Loucy (cell line): ENCODE results near the gene DISC1.
"Not testable (repeated sequence)": the region's sequence is repeated elsewhere in the genome, so short reads cannot be mapped to it uniquely, and the experiment has no call there.

Experiments
- H2AFZ ChIP-seq: fragments of 200-600 bp; sonication (generic); 2 replicates; pipeline ENCODE4 v1.6.0; 2016; ENCODE audit warnings: antibody characterized with exemption, mild to moderate bottlenecking, low read length, moderate library complexity
- H3F3A ChIP-seq: fragments of 200-600 bp; 2 replicates; pipeline ENCODE4 v1.6.0; 2016; ENCODE audit warnings: antibody characterized with exemption, low read depth, mild to moderate bottlenecking
- H3K27me3 ChIP-seq: fragments of 200-600 bp; sonication (generic); 2 replicates; pipeline ENCODE4 v1.6.1; 2014; ENCODE audit warnings: low read length, mild to moderate bottlenecking; ENCODE audit not compliant: insufficient read depth, poor library complexity, severe bottlenecking
- H3K36me3 ChIP-seq: fragments of 200-600 bp; sonication (generic); 2 replicates; pipeline ENCODE4 v1.6.1; 2016; ENCODE audit warnings: low read length; ENCODE audit not compliant: insufficient read depth
- H3K4me1 ChIP-seq: fragments of 200-600 bp; sonication (generic); 2 replicates; pipeline ENCODE4 v1.5.1; 2014; ENCODE audit warnings: low read length, mild to moderate bottlenecking; ENCODE audit not compliant: insufficient read depth, poor library complexity, severe bottlenecking
- H3K4me2 ChIP-seq: fragments of 200-600 bp; sonication (generic); 2 replicates; pipeline ENCODE4 v1.6.0; 2014; ENCODE audit warnings: antibody characterized with exemption, low read length, low read depth, mild to moderate bottlenecking; ENCODE audit not compliant: poor library complexity, severe bottlenecking
- H3K4me3 ChIP-seq: fragments of 200-600 bp; sonication (generic); 2 replicates; pipeline ENCODE4 v1.5.1; 2014; ENCODE audit warnings: low read length, mild to moderate bottlenecking, mixed read lengths; ENCODE audit not compliant: poor library complexity, severe bottlenecking
- H3K79me2 ChIP-seq: fragments of 200-600 bp; sonication (generic); 2 replicates; pipeline ENCODE4 v1.6.1; 2014; ENCODE audit warnings: low read length; ENCODE audit not compliant: insufficient read depth
- H3K9ac ChIP-seq: fragments of 200-600 bp; sonication (generic); 2 replicates; pipeline ENCODE4 v1.6.0; 2014; ENCODE audit warnings: mild to moderate bottlenecking, low read depth, low read length, moderate library complexity; ENCODE audit not compliant: poor library complexity, severe bottlenecking
- H3K9me2 ChIP-seq: fragments of 200-600 bp; sonication (generic); replicated peaks from 2 replicates; pipeline ENCODE4 v1.6.1; 2016; ENCODE audit warnings: low read depth, low read length, mixed read lengths
- H3K9me3 ChIP-seq: fragments of 200-600 bp; sonication (generic); 2 replicates; pipeline ENCODE4 v1.6.1; 2014; ENCODE audit warnings: mild to moderate bottlenecking, antibody characterized with exemption, low read length, low read depth; ENCODE audit not compliant: insufficient read depth
- H4K20me1 ChIP-seq: fragments of 200-600 bp; sonication (generic); 2 replicates; pipeline ENCODE4 v1.6.0; 2014; ENCODE audit warnings: antibody characterized with exemption, low read length, mild to moderate bottlenecking; ENCODE audit not compliant: insufficient read depth, poor library complexity, severe bottlenecking
- CTCF ChIP-seq: fragments of 200-600 bp; sonication (generic); conservative IDR thresholded peaks from 2 replicates; pipeline ENCODE4 v1.5.1; 2014; ENCODE audit warnings: mild to moderate bottlenecking, antibody characterized with exemption, low read length
- EZH2phosphoT487 ChIP-seq: fragments of 200-600 bp; IDR thresholded peaks from 2 replicates; pipeline ENCODE4 v1.6.1; 2018; ENCODE audit warnings: antibody characterized with exemption, mild to moderate bottlenecking, moderate library complexity, borderline replicate concordance

DISC1 gene

GRCh38 chr1:231653632-231654031 lies 27.0 kb downstream of the DISC1 start:
- Histone ChIP-seq H3K36me3 (no peaks in the 10 kb centered on the region), H3K4me2 (no peak overlapping the region), H2AFZ (no peak overlapping the region), H3K9me3 (no peaks in the 10 kb centered on the region), H3K4me1 (no peaks in the 10 kb centered on the region), H3F3A (no peaks in the 10 kb centered on the region), H3K9me2 (no peaks in the 10 kb centered on the region), H3K27me3 (no peaks in the 10 kb centered on the region), H3K9ac (no peak overlapping the region), H3K4me3 (no peak overlapping the region), H3K79me2 (peaks cover 24% of the 10 kb centered on the region), H4K20me1 (no peaks in the 10 kb centered on the region)
- TF ChIP-seq EZH2phosphoT487 (no peak), CTCF (no peak)

- H3K9me2 ChIP-seq: no peaks in the 10 kb centered on the region
- H3K36me3 ChIP-seq: no peaks in the 10 kb centered on the region
- peaks cover 13% of the 10 kb centered on the region for H3K4me1 ChIP-seq
- no peaks in the 10 kb centered on the region for H4K20me1 ChIP-seq
- H3K9ac ChIP-seq: no peak overlapping the region
- H3F3A ChIP-seq: no peaks in the 10 kb centered on the region
- H3K4me2 ChIP-seq: no peak overlapping the region
- no peak overlapping the region for H2AFZ ChIP-seq
- TF ChIP-seq EZH2phosphoT487 (no peak), CTCF (no peak)
- H3K9me3 ChIP-seq: no peaks in the 10 kb centered on the region
- H3K79me2 ChIP-seq: peaks cover 41% of the 10 kb centered on the region
- H3K27me3 ChIP-seq: no peaks in the 10 kb centered on the region
- H3K4me3 ChIP-seq: no peak overlapping the region
Measured at GRCh38 chr1:231656741-231657140, 30.2 kb downstream of the DISC1 start.

DNA sequence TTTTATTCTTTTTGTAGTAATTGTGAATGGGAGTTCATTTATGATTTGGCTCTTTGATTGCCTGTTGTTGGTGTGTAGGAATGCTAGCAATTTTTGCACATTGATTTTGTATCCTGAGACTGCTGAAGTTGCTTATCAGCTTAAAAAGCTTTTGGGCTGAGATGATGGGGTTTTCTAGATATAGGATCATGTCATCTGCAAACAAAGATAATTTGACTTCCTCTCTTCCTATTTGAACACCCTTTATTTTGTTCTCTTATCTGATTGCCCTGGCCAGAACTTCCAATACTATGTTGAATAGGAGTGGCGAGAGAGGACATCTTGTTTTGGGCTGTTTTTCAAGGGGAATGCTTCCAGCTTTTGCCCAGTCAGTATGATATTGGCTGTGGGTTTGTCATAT lies 31.6 kb downstream of the DISC1 start:
- not testable (repeated sequence) for H2AFZ ChIP-seq, H3F3A ChIP-seq, H3K36me3 ChIP-seq, H3K4me2 ChIP-seq, H3K27me3 ChIP-seq, H3K4me3 ChIP-seq, H3K9ac ChIP-seq, H3K9me2 ChIP-seq, H4K20me1 ChIP-seq, H3K9me3 ChIP-seq
- Histone ChIP-seq H3K79me2 (peaks cover 43% of the 10 kb centered on the region), H3K4me1 (peaks cover 28% of the 10 kb centered on the region)

DNA sequence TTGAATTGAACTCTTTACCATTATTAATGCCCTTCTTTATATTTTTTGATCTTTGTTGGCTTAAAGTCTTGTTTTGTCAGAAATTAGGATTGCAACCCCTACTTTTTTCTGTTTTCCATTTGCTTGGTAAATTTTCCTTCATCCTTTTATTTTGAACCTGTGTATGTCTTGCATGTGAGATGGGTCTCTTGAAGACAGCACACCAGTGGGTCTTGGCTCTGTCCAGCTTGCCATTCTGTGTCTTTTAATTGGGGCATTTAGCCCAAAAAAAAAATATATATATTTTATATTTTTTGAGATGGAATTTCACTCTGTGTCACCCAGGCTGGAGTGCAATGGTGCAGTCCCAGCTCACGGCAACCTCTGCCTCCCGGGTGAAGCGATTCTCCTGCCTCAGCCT lies 33.6 kb downstream of the DISC1 start:
- Histone ChIP-seq H3K9ac (no peak overlapping the region), H4K20me1 (no peaks in the 10 kb centered on the region), H2AFZ (no peak overlapping the region), H3K9me2 (no peaks in the 10 kb centered on the region), H3K27me3 (no peaks in the 10 kb centered on the region), H3K36me3 (no peaks in the 10 kb centered on the region), H3K4me3 (no peak overlapping the region), H3F3A (no peaks in the 10 kb centered on the region), H3K4me2 (no peak overlapping the region), H3K4me1 (peaks cover 45% of the 10 kb centered on the region), H3K9me3 (no peaks in the 10 kb centered on the region), H3K79me2 (peaks cover 45% of the 10 kb centered on the region)
- TF ChIP-seq CTCF (no peak), EZH2phosphoT487 (no peak)
